ENCODE measurements around the gene CWC25.

CWC25 gene

GRCh38 chr17:38779965-38780752, 45.0 kb downstream of the CWC25 start:
- no peak for DNase-seq

- no peak for DNase-seq
Observed at GRCh38 chr17:38777641-38778250, 47.4 kb downstream of the CWC25 start.

GRCh38 chr17:38773258-38773657, 51.9 kb downstream of the CWC25 start:
- no peak for DNase-seq

- DNase-seq = no peak
Observed at GRCh38 chr17:38768417-38768816, 56.7 kb downstream of the CWC25 start.

- DNase-seq = no peak
Observed at GRCh38 chr17:38766341-38766740, 58.8 kb downstream of the CWC25 start.

GRCh38 chr17:38762231-38762630, 62.9 kb downstream of the CWC25 start:
- no peak for DNase-seq

GRCh38 chr17:38761612-38762011, 63.5 kb downstream of the CWC25 start:
- no peak for DNase-seq

GRCh38 chr17:38753071-38753506, 72.0 kb downstream of the CWC25 start:
- DNase-seq = no peak

- peak; percentile 99 for DNase-seq
Observed at GRCh38 chr17:38752308-38753070, 72.6 kb downstream of the CWC25 start, which contains the start of gene PSMB3. TSS of gene PSMB3 (plus strand) at chr17:38752741. CDS start at chr17:38752827, 86 bp downstream.

- peak; percentile 90 for DNase-seq
Observed at GRCh38 chr17:38751808-38752307, 73.3 kb downstream of the CWC25 start.

GRCh38 chr17:38751144-38751807, 73.8 kb downstream of the CWC25 start:
- peak; percentile 64 for DNase-seq
